ENCODE results near the gene OR13F1. TPM values are rescaled to one million over a fixed set of nuclear protein-coding genes. Genes with fewer than 3 reads are reported as not detected.
"Not testable (repeated sequence)": the region's sequence is repeated elsewhere in the genome, so short reads cannot be mapped to it uniquely, and the experiment has no call there.

The OR13F1 gene, protein sequence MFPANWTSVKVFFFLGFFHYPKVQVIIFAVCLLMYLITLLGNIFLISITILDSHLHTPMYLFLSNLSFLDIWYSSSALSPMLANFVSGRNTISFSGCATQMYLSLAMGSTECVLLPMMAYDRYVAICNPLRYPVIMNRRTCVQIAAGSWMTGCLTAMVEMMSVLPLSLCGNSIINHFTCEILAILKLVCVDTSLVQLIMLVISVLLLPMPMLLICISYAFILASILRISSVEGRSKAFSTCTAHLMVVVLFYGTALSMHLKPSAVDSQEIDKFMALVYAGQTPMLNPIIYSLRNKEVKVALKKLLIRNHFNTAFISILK
- total RNA-seq: not detected

GRCh38 chr9:104503963-104504362 lies at the start of gene OR13F1:
Gene OR13F1 (plus strand): TSS chr9:104504263. CDS start chr9:104504263, 0 bp downstream.
- DNase-seq: no peak

DNA sequence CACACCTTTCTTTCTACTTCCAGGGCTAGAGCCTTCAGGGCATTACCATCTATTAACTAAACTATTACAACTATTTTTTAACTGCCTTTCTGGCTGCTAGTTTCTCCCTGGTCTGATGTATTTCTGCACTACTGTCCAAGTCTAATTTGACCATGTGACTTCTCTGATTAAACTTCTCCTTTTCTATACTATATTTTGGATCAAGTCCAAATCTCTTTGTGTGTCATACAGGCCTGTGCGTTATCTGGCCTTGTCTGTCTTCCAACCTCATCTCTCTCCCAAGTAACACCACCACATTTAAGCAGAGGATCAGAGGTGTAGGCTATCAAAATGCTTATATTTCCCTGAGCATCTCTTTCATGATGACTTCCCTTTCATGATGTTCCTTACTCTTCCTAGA lies 47.2 kb upstream of the OR13F1 start:
- DNase-seq: no peak

DNA sequence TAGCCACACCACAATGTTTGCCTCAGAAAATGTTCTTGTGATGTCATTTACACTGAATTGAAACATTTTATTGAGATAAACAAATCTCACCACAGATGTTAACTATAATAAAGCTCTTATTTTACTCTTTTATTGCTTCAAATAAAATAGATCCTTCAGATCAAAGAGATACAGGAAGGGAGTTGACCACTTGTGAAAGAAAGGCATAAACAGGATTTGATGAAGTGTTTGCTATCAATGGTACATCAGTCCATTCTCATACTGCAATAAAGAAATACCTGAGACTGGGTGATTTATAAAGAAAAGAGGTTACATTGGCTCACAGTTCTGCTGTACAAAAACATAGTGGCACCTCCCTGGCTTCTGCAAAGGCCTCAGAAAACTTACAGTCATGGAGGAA lies 40.2 kb upstream of the OR13F1 start:
- no peak for DNase-seq

GRCh38 chr9:104468261-104468660 lies 35.8 kb upstream of the OR13F1 start:
- DNase-seq: no peak

- no peak for DNase-seq
These were observed 21.0 kb upstream of the OR13F1 start for GRCh38 chr9:104482921-104483570.

- no peak for DNase-seq
These were observed 19.0 kb upstream of the OR13F1 start for GRCh38 chr9:104485014-104485413.

DNA sequence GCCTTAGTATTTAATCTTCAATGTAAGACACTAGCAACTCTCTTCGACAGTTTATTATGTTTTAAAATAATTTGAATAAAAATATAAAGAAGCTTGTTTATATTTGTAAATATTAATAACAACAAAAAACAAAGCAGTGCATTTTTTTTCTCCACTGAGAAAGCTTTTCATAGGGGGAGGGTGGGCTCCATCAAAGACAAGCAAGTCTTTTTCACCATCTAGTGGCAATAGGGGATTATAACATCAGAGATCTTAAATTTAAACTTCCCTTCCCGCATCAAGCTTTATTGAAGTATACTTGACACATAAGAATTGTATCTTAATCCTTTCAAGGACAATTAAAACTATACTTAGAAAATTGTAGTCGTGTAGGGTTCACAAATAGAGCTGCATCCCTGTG lies 9.3 kb upstream of the OR13F1 start:
- no peak for DNase-seq

- no peak for DNase-seq
These were observed 623 bp upstream of the OR13F1 start for GRCh38 chr9:104503440-104503839.

DNA sequence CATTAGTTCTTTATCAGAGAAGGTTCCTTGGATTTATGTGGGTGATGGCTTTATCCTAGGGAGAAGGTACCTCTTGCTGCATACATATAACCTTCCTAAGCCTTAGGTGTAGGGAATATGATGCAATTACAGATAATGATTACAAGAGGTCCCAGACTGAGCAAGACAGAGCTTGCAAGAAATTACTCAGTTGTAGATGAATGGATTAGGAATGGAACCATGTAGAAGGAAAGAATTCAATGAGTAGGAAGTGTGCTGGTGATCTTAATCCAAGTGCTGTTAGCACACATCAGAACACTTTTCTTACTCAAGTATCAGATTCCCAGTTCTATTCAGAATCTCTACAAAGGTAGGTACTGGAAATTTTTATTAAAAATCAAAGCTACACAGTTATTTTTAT lies 2.5 kb downstream of the OR13F1 start:
- no peak for DNase-seq

DNA sequence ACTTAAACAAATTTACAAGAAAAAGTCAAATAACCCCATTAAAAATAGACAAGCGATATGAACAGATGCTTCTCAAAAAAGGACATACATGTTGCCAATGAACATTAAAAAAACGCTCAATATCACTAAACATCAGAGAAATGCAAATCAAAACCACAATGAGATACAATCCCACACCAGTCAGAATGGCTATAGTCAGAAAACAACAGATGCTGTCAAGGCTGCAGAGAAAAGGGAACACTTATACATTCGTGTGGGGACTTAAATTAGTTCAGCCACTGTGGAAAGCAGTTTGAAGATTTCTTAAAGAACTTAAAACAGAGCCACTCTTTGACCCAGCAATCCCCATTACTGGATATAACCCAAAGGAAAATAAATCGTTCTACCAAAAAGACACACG lies 10.8 kb downstream of the OR13F1 start:
- DNase-seq: no peak

- DNase-seq: not testable (repeated sequence)
These were observed 16.2 kb downstream of the OR13F1 start for GRCh38 chr9:104520241-104520640.

- DNase-seq: no peak
These were observed 23.0 kb downstream of the OR13F1 start, which contains the start of gene OR13C4 for GRCh38 chr9:104527109-104527508. Gene OR13C4 (minus strand): TSS chr9:104527209. CDS start chr9:104527209, 0 bp downstream.

DNA sequence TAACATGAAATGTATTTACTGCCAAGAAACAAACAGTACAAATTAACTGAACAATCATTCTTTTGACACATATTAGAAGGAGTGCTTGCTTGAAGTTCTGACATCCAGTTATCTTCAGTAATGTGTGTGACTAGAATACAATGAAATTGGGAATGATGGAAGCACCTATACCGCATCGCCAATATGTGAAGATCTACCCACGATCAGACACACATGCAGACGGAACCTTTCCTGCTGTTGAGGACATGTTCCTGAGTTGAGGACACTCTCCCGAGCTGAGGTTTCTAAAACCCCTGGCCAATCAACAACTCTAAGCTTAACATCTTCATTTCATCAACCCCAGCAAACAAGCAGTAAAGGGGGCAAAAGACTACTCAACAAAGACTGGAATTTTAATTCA lies 32.7 kb downstream of the OR13F1 start, which contains the start of gene OR13C3:
Gene OR13C3 (minus strand): TSS at position 101 of the 400 bp plus-strand sequence. CDS start 133 bp downstream, outside the sequence.
- no peak for DNase-seq

DNA sequence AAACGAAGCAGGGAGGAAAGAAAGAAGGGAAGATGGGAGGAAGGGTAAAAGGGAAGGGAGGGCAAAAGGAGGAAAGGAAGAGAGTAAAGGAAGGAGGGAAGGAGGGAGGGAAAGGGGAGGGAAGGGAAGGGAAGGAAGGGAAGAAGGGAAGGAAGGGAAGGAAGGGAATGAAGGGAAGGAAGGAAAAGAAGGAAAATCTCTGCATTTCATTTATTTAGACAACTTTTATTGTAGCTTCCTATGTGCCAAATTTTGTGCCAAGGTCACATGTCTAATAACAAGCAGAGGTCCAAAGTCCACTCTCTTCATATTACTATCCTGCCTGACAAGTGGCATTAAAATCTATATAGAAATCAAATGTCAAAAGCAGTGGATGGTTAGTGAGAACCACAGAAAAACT lies 35.2 kb downstream of the OR13F1 start:
- DNase-seq: no peak

- no peak for DNase-seq
These were observed 40.6 kb downstream of the OR13F1 start for GRCh38 chr9:104544644-104545043.

DNA sequence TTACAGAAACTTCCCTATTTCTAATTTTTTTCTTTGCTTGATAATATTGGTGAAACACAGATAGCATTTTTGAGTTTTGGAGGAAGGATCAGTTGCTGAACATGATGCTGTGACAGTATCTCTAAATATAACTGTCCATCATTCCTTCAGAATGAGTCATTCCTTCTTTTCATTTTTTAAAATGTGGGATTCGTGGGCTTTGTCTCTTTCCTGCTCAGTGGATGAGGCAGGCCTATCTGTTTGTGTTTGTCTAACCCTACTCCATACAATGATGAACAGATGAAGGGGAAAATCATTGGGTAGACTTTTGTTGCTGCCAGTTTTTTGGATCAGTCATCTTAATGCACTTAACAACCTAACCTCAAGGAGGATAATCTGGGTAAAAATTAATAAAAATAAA lies 49.2 kb downstream of the OR13F1 start:
- DNase-seq: no peak
